Stimulated activated CD8-positive, alpha-beta memory T cell treated with anti-CD3 and anti-CD28 coated beads, Interleukin-12 subunit alpha, Interleukin-12 subunit beta, amount 100 ng/mL, for 1 hour (primary cell): Measurements from ENCODE around the gene CHST11.

Experiments
- DNase-seq: peaks from one replicate; pipeline ENCODE4 v3.0.0-alpha.2; 2020; ENCODE audit warnings: low read depth

The CHST11 gene

DNA sequence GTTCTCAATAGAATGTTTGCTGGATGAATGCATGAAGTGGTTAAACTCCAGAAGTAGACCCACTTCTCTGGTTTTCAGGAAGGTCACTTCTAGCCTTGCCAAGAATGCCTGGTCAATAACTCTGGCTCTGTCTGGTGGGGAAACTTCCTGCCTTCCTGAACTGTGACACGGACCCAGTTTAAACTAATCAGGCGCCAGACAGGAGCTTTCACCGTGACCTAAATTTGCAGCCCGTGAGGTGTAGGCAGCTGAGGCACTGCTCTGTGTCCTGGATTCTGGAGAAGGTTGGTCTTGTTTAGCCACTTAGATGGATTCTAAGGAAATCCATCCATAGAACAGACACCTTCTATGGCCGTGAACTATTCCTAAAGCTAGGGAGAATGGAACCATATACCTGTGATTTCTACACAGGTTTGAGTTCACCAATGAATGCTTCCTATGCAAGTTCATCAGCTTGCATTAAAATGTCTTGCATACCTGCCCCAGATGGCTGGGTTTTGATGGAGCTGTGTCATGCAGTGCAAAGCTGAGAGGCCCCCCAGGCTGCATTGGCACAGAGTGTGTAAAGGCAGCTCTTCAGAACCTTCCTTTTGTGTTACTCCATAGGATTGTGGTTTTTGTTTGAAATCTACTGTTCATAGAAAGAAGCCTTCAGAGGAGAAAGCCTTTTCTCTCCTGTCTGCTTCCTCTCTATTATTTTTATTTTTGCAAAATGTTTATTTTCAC is 4.4 kb downstream of the CHST11 start:
- DNase-seq, result no peak

DNA sequence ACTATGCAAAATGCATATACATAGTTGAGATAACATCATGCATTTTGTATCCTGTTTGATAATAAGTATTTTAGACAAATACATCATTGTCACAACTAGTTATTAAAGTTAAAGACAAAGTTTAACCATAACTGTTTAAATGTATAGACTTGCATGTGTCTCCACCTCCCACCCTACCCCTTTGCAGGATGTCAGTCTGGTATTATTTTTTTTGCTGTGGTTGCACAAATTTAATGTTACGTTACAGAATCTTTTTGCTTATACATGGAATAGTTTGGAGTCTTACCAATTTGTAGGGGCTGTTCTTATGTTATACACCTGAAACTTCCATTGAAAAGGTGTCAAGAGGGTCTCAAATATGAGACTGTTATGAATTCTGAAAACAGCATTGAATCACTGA is 5.6 kb downstream of the CHST11 start:
- DNase-seq, result no peak

DNA sequence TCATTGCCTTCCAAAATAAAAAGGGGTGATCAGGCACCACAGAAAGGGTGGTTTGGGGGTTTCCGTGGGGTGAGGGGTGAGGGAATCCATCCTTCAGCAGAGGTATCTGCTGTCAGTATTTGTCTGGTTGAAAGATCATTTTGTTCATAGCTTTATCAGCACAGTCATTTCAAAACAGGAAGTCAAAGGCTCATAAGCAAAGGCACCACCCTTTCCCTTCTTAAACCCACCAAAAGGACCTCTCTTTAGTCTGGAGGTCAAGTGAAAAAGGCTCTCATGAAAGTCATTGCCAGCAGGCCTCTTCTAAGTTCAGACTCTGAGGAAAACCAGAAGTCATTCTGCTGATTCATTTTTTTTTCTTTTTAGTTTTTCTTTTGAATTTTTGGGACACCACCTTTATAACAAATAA is 6.2 kb downstream of the CHST11 start:
- DNase-seq, result no peak

DNA sequence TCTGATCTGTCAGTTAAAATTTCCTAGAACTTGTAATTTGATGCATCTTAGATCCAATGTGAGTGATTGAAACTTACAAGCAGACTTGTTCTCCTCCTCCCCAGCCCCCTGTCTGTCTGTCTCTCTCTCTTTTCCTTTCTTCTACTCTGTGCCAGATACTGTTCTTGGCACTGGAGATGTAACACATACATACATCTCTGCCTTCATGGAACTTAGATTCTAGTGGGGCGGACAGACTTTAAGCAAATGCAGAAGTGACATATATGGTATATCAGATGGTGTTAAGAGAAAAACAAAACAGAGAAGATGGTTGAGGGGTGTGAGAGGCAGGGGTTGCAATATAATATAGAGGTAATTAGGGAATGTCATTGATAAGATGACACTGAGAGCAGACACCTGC is 6.6 kb downstream of the CHST11 start:
- no peak for DNase-seq

DNA sequence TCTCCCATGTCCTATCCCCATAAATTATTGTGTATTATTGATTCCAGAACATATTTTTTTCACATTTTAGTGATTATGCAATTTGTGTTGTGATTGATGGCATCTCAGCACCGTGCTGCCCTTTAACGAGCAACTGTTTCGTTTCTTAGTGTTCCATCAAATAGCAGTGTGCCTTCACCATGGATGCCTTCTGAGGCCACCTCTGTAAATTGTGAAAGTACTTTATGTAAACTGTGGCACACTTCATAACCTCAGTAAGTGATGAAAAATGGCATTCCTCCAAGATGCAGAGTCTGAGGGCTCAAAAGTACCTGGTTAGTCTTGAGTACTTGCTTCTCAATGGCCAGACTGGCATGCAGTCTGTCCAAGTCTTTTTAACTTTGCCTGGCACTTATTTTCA is 8.2 kb downstream of the CHST11 start:
- DNase-seq, result no peak

DNA sequence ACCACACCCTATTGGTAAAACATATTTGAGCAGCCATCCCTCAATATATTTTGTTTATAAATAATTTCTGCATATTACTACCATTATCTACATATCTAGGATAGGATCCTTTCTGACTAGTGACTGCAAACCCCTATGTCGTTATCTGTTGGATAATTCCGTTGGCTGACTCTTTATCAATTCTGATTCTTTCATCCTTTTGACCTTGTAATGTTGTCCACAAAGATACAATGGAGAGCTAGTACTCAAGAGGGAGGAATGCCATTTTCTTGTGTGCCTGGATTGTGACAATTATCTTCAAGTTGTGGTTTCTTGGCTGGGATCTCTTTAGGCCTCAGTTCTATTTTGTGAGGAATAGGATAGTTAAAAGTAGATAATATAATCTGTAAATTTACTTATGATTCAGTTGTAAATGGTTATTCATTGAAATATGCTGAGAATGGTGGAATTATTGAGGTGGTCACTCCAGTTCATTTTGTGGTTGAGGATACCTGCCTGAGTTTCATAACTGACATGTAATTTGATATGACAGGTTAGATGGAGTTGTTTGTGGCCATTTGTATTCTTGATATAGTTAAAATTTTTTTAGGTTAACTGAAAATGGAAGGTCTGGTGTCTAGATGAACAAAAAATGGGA is 10.1 kb downstream of the CHST11 start:
- DNase-seq, result no peak

DNA sequence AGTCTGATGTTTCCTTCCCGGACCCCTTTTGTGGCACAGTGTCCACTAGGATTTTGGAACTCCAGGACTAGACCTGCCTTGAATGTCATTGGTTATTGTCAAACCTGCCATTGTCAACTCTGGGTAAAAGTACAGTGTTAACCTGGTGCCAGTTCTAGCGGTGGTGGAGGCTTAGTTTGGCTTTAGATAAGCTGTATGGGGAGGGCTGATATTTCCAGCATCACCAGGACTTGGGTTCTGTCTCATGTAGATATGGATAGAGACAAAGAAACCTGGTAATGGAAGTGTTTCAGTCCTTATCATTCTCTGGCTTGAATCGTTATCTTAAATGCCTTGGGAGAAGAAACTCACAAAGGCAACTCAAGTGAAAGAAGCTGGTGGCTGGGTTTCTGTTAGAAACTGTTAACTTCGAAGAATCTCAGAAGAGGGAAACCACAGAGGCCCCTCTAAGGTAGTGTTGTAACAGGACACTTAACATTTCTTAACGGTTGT is 10.6 kb downstream of the CHST11 start:
- no peak for DNase-seq

DNA sequence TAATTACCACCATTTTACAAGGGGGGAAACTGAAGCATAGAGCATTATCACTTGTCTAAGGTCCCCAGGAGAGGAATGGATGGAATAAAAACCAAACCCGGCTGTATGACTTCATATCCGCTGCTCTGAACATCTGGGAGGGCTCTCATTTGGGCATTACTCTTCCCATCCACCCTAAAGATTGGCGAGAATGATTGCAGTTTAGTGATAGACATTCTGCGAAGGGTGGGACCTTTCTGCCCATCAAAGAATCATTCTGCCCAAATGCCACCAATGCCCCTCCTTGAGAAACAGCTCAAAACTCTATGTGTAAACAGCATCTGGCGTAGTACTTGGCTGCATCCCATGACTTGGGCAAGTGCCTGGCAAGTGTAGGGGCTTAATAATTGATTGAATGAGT is 11.6 kb downstream of the CHST11 start:
- no peak for DNase-seq

DNA sequence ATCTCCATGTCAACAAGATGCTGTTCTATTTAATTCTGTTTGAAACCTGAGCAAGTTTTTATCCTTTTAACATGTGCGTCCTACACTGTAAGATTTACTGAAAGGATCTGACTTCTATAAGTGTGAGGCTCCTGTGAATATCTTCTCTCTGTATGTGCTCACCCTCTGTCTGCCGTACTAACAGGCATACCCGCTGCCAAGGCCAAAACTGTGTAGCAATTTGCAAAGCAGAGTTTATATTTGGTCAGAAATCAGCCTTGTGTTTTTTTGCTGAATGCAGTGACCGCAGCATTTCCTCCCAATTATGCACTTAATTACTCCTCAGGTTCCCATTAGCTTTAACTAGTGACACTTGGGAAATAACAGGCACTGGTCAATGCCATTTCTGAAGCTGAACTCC is 12.3 kb downstream of the CHST11 start:
- DNase-seq, result no peak

DNA sequence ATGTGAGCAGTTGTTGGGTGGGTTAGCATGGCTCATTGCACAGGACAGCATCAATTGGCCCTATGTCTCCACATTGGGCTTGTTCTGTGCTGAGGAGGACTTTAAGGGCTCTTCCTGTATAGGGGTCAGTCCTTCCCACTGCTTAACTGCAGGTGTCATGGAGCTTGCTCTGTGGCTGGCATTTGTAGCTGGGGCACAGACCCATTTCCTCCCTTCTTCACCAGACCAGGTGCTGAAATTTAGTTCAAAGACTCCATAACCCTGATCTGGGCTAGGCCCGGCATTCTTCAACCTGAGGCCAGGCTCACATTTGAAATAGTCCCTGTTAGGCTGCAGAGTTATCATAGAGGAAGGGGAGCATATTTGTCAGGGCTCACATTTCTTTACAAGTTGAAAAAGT is 12.8 kb downstream of the CHST11 start:
- DNase-seq, result no peak

DNA sequence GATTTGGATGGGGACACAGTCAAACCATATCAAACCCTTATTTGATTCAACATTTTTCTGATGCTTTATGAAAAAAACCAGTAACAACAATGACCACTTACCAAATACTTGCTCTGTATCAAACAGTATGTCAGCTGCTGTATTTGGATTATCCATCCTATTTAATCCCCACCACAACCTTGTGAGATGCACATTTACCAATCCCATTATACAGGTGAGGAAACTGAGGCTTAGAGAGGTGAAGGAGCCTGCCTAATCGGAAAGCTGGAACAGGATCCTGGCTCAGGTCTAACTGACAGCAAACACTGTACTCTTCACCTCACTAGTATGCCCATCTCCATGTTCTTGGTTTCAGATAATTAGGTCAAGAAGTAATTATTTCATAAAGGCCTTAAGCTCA is 13.8 kb downstream of the CHST11 start:
- DNase-seq, result no peak

DNA sequence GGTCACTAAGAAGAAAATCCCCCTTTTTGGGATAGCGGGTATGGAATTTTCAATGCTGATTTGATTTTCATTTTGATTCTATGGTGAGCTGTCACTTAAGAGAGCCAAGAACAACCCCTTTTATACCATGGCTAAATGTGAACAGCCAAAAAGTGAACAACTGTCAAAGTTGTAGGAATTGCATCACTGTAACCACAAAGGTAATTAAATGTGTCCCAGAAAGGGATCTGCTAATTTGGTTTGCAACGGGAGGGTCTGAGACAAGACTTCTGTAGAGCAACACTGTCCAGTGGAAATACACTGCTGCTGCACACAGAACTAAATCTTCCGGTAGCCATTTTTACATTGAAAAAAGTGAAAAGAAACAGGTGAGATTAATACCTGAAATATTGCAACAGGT is 14.6 kb downstream of the CHST11 start:
- no peak for DNase-seq

DNA sequence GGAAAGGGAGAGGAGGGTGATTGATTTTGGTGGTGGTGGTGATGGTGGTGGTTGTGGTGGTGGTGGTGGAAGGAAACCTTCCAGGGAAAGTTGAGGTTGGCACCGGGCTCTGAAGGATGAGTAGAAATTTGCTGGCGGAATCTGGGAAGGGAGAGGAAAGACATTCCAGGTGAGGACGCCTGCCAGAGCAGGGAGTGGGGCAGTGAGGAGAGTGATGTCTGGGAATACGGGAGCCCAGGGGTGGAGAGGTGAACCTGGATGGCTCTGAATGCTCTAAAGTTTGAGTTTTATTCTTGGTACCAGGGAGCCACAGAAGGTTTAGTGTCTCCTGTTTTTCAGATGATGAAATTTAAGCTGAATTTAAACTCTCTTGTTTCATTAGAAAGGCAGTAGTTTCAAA is 16.0 kb downstream of the CHST11 start:
- DNase-seq, result no peak

DNA sequence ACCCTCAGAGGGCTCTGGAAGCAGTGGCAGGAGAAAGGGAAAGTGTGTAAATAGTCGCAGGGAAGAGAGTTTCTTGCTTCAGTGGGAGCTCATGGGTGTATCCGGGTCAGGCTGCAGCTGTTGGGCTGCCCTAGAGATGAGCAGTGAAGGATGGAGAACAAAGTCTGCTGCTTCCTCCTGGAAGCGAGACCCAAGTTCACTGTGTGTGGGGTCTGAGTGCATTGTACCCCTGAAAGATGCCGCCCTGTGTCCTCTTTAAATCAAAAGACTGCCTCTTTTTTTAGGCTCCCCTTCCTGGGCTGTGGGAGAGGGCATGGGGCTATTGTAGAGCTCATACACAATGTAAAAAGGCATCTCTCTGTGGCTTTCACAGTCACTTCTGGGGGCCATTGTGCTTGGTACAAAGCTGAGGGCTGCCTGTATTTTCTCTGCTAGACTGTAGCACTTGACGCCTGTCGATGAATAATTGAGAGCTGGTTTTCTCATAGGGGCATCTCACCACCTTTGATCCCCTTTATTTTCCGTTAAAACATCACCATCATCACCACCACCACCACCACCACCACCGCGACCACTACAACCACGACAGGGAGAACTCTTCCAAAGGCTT is 16.7 kb downstream of the CHST11 start:
- DNase-seq, result no peak

DNA sequence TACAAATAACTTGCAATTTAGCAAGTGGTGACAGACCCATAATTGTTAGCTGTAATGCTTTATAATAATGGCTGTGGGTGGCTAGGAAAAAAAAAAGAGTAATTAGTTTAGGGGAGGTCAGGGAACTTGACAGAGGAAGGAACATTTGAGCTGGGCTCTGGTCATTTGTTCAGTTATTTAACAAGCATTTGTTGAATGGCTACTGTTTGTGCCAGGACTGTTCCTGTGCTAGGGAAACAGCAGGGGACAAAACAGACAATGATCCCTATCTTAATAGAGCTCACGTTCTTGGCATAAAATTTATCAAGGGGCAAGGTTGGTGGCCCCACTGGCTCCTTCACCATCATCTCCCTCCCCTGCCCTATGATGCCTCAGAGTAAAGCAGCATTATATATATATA is 18.5 kb downstream of the CHST11 start:
- no peak for DNase-seq

DNA sequence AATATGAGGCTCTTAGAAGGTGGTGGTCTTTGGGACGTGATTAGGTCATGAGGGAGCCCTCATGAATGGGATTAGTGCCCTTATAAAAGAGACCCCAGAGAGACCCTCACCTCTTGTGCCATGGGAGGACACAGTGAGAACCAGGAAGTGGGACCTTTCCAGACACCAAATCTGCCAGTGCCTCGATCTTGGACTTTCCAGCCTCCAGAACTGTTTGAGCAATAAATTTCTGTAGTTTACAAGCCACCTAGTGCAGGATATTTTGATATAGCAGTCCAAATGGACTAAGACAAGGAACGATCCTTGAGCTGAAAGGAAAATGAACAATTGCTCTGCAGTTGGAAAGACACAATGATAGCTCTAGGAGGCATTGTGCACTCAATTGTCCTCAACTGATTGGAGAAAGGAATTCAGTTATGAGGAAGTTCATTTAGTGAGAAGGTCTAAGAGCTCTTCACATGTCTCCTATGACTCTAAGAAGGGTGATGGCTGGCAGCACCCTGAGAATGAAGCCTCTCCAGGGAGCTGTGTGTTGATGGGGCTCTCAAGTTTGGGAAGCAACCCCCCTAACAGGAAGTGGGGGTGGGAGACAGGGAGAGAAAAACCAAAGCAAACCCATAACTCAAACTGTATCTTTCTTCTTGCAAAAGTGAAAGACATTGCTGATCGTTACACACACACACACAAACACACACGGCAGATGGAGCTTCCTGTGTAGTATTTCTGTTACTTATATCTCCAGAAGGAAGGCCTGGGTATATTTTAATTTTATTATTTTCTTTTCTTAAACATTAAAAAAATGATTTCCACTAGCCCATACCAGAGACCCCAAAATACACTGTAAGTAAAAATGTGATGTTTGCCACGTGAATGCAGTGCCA is 21.0 kb downstream of the CHST11 start:
- DNase-seq, result no peak

DNA sequence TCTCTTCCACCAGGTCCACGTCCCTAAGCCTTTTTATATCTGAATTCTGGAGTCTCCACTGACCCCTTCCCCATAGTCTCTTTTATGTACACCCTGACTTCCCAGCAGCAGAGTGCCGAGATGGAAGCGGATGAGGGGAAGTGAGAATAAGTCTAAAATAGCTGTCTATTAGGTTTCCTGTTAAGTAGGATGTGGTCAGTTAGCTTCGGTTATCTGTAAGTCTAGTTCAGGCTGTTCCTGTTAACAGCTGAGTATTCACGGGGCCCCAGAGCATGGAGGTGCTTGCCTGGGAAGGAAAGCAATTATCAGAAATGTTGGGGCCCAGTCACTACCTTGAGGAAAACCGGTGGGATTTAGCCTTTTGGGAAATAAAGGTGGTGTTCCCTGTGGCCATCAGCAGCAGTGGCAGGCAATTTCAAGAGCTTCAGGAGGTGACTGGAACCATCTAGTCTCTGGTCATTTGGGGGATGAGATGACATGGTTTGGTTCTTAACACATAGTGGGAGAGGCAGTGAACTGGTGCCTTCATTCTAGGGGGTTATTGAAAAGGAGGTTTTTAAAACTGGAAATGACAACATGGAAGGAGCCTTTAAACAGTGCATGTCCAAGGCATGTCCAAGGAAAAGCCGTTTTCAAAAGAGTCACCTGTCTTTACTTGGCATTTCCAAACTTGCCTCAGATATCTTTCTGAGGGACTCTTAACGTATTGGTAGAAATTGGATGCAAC is 21.8 kb downstream of the CHST11 start:
- DNase-seq, result no peak

DNA sequence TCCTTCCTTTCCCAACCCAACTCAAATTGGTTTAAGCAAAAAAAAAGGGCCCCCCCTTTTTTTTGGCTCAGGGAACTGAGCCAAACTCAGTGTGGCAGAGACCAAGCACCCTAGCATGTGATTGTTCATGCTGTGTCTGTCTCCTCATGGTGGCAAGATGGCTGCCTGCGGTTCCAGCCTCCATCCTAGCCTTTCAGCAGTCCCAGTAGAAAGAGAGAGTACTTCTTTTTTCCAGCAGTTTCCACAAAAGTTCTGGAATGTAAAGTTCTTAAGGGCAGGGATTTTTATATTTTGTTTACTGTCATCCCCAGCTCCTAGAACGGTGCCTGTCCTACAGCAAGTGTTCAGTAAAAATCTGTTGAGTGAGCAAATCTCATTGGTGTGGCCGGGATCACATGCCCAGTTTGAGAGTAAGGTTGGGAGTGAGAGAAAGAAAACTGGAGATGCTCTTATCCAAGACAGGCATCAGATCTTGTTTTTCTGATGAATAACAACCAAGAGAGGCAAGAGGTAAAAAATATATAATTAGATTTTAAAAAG is 22.4 kb downstream of the CHST11 start:
- no peak for DNase-seq

DNA sequence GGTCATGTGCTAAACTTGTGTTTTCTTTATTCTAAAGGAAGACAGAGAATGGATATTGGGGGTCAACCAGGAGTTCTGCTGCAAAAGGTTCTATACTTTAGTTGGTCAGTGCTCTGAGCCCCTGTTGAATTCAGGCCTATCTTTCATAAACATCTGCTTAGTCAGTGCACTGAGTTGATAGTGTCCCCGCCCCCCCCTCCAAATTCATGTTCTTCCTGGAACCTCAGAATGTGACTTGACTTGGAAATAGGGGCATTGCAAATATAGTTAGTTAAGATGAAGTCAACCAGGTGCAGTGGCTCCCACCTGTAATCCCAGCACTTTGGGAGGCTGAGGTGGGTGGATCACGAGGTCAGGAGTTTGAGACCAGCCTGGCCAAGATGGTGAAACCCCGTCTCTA is 23.3 kb downstream of the CHST11 start:
- no peak for DNase-seq

DNA sequence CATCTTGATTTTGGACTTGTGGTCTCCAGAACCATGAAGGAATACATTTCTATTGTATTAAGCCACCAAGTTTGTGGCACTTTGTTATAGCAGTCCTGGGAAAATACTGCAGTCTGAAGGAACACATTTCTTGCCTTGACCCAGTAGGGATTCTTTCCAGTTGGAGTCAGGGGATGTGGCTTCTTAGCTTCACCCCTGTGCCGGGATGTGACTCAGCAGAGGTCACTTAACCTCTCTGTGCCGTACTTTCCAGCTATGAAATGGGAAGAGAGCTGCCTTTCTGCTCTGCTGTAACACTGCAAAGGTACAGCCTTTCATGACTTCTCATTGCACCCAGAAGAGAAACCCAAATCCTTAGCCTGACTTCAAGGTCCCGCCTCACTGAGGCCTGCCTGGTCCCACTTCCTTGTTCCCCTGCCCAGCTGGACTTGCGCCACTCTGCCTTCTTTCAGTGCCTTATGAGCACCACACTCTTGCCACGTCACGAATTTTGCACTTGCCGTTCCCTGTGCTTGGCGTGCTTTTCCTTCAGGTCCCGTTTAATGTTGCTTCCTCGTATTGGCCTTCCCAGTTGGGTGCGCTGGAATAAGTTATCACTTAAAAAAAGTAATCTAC is 24.2 kb downstream of the CHST11 start:
- DNase-seq, result no peak

DNA sequence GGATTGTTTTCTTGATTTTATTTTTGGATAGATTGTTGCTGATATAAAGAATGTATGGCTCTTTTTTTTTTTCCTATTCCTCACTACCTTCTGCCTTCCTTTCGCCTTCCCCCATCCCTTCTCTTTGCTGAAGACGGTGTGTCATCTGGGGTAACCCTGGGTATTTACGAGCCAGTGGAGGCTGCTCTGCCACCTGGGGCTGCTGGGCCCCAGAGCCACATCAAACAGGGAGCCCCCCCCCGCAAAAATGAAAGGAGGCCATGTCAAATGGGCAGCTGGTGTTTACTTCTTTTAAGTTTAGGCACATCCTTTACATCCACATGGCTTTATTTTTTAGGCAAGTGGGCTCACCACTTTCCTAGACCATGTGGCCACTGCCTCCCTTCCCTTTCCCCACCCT is 25.4 kb downstream of the CHST11 start:
- DNase-seq, result no peak
